HEK293T (cell line): ENCODE results near the gene MYL1.

Experiments
- CTCF ChIA-PET: fragments of 350-600 bp; formaldehyde crosslinking; extraction: SDS; loops from one replicate; lab custom pipeline; 2021; ENCODE audit warnings: antibody characterized with exemption, inconsistent platforms; lab: Yijun Ruan, JAX
- POLR2A ChIA-PET: fragments of 350-600 bp; formaldehyde crosslinking; extraction: SDS; loops from one replicate; lab custom pipeline; 2020; ENCODE audit warnings: antibody characterized with exemption, inconsistent platforms; lab: Yijun Ruan, JAX
- DNase-seq: peaks from one replicate; pipeline ENCODE4 v3.0.0; 2012; ENCODE audit warnings: mixed read lengths; ENCODE audit errors: extremely low spot score
- ARNT ChIP-seq: fragments of 450-650 bp; IDR thresholded peaks from 2 replicates; pipeline ENCODE4 v1.6.1; 2017; ENCODE audit warnings: mild to moderate bottlenecking
- BHLHE40 ChIP-seq: fragments of 450-650 bp; IDR thresholded peaks from 2 replicates; pipeline ENCODE4 v1.6.1; 2016; ENCODE audit warnings: mild to moderate bottlenecking, moderate library complexity, borderline replicate concordance
- CTBP1 ChIP-seq: fragments of 450-650 bp; IDR thresholded peaks from 2 replicates; pipeline ENCODE4 v1.6.1; 2016; ENCODE audit warnings: borderline replicate concordance
- ELF4 ChIP-seq: fragments of 450-650 bp; IDR thresholded peaks from 2 replicates; pipeline ENCODE4 v1.6.1; 2017; ENCODE audit warnings: antibody characterized with exemption
- FOXA1 ChIP-seq: fragments of 450-650 bp; IDR thresholded peaks from 2 replicates; pipeline ENCODE4 v1.6.1; 2016; ENCODE audit warnings: mild to moderate bottlenecking
- FOXK2 ChIP-seq: fragments of 450-650 bp; IDR thresholded peaks from 2 replicates; pipeline ENCODE4 v1.6.1; 2016; ENCODE audit warnings: mild to moderate bottlenecking
- FOXM1 ChIP-seq: fragments of 450-650 bp; IDR thresholded peaks from 2 replicates; pipeline ENCODE4 v1.6.1; 2017; ENCODE audit warnings: mild to moderate bottlenecking, borderline replicate concordance
- HDGF ChIP-seq: fragments of 450-650 bp; IDR thresholded peaks from 2 replicates; pipeline ENCODE4 v1.6.1; 2017; ENCODE audit warnings: antibody characterized with exemption, borderline replicate concordance
- L3MBTL2 ChIP-seq: fragments of 450-650 bp; conservative IDR thresholded peaks from 2 replicates; pipeline ENCODE4 v1.6.1; 2016; ENCODE audit warnings: mild to moderate bottlenecking
- LEF1 ChIP-seq: fragments of 450-650 bp; IDR thresholded peaks from 2 replicates; pipeline ENCODE4 v1.6.1; 2017; ENCODE audit warnings: mild to moderate bottlenecking, borderline replicate concordance
- NFRKB ChIP-seq: fragments of 450-650 bp; IDR thresholded peaks from 2 replicates; pipeline ENCODE4 v1.6.1; 2016; ENCODE audit warnings: mild to moderate bottlenecking, moderate library complexity
- SP1 ChIP-seq: fragments of 450-650 bp; IDR thresholded peaks from 2 replicates; pipeline ENCODE4 v1.6.1; 2017
- SUZ12 ChIP-seq: fragments of 450-650 bp; IDR thresholded peaks from 2 replicates; pipeline ENCODE4 v1.6.1; 2016; ENCODE audit warnings: mild to moderate bottlenecking
- TARDBP ChIP-seq: fragments of 450-650 bp; IDR thresholded peaks from 2 replicates; pipeline ENCODE4 v1.6.1; 2016
- ZNF384 ChIP-seq: fragments of 450-650 bp; IDR thresholded peaks from 2 replicates; pipeline ENCODE4 v1.6.1; 2016
- TF ChIP-seq, protein P1 (sequence below): fragments of 450-650 bp; IDR thresholded peaks from 2 replicates; pipeline ENCODE4 v1.6.1; 2016

The MYL1 gene

DNA sequence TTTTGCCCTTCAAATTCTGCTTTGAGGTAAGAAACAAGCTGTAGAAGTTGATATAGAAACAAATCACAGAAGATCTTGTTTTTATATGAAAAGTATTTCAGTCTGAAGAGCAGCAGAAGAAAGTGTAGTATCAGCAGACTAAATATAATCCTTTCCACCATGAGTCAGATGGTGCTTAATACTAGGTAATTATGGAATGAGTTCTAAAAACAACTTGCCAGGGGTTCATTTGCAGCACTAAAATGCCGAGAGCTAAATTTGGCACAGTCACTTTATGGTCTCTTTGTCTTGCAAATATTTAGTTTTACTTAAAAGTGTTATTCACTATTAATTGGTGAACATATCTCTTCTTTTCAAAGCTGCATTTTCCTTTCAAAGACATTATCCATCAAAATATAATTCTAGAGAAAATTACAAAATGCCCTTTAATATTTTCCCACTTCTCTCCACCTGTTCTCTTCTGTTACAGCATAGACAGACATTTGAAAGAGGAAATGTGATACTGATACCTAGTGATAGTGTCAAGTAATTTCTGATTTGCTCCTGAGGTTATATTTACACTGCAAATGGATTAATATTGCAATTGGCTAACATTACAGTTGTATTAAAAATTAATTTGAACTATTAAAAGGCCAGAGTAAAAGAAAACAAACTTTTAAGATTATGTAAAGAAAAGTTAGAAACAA, 5.3 kb downstream of the MYL1 start:
- ChIA-PET CTCF (no interaction called here), POLR2A (no interaction called here)
- no peak for DNase-seq
- no peak for TF ChIP-seq NFRKB
- no peak for TF ChIP-seq HDGF
- no peak for TF ChIP-seq CTBP1
- no peak for TF ChIP-seq ARNT
- TF ChIP-seq FOXK2, result no peak
- TF ChIP-seq L3MBTL2, result no peak

DNA sequence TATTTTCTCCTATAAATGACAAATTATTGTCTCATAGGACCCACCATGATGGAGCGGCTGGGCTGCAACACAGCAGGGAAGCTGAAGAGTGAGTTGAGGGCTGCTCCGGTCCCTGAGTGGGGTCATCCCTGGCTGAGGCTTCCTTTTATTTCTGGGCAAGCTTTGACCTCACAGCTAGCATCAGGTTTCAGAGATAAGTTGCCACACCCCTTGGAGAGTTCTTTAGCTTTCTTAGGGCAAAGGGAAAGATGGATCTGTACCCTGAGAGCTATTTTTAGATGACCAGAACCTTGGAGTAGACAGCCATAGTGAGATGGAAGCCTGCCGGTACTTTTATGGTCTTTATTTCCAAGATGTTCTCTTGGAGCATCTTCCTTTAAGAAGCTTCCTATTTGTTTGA, 11.5 kb downstream of the MYL1 start:
- POLR2A ChIA-PET, result no interaction called here
- no peak for DNase-seq
- CTCF ChIA-PET, result no interaction called here
- TF ChIP-seq FOXM1 (no peak), LEF1 (no peak), CTBP1 (no peak)

DNA sequence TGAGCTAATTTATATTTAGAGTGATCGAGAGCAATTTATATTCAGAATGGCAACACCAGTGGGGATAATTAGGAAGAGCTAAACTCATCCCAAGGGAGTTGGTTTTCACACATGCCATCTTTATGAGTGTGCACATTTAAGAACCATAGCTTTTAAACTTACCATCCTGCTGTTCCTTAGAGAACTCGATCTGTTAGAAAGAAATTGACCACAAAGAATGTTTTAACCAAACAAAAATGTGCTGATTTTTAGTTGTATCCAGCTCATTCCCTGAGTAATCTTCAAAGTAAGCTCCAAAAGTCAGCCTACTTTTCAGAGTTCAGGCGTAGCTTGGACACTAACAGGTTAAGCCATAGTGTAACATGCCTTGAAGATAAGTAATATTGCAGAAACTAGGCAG, 12.6 kb downstream of the MYL1 start:
- CTCF ChIA-PET, result no interaction called here
- DNase-seq, result no peak
- POLR2A ChIA-PET, result no interaction called here
- no peak for TF ChIP-seq TARDBP

DNA sequence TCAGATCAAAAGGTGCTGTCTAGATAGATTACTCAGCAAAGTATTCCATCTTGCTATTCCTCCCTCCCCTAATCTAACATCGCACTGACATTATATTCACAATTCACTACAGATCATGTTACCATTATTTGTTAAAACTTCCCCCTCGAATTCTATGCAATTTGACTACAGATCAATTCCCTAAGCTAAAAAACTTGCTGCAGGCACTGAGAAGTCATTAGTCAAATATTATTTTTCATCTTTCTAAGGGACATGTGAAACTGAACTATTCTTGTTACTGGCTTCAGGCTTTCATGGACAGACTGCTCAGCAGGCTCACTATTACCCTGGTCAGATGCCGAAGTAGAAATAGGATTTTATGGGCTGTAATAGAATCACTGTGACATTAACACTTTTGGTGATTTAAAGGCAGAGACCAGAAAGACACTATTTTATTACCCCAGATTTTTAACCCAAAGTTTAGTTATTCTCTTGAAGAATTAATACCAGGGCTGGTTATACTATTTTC, 15.1 kb downstream of the MYL1 start:
- TF ChIP-seq SUZ12 (no peak), TARDBP (no peak), FOXA1 (no peak), CTBP1 (no peak), LEF1 (no peak), SP1 (no peak)
- TF ChIP-seq, protein P1, sequence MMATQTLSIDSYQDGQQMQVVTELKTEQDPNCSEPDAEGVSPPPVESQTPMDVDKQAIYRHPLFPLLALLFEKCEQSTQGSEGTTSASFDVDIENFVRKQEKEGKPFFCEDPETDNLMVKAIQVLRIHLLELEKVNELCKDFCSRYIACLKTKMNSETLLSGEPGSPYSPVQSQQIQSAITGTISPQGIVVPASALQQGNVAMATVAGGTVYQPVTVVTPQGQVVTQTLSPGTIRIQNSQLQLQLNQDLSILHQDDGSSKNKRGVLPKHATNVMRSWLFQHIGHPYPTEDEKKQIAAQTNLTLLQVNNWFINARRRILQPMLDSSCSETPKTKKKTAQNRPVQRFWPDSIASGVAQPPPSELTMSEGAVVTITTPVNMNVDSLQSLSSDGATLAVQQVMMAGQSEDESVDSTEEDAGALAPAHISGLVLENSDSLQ, result peak; percentile 22; the same call in 1 of the 2 replicates
- ChIA-PET CTCF (no interaction called here), POLR2A (no interaction called here)
- no peak for DNase-seq

DNA sequence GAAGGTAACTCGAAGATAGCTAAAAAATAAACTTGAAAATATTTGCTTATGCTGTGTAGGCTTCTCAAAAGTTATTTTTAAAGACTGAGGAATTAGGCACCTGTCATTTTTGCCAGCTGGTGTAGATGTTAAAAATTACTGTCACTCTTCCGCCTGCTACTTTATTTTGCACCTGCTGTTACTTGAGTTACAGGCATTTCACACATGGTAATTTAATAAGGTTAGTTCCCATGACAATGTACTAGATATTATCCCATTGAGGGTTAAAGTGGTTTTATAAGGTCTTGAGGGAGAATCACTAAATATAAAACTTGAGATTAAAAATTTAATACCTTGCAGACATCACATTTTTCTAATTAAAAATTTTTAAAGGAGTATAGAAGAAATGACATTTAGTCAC, 26.6 kb downstream of the MYL1 start:
- TF ChIP-seq SP1 (no peak), LEF1 (no peak), ARNT (no peak), L3MBTL2 (no peak), ZNF384 (no peak), CTBP1 (no peak)
- DNase-seq, result no peak
- POLR2A ChIA-PET, result no interaction called here
- CTCF ChIA-PET, result no interaction called here

DNA sequence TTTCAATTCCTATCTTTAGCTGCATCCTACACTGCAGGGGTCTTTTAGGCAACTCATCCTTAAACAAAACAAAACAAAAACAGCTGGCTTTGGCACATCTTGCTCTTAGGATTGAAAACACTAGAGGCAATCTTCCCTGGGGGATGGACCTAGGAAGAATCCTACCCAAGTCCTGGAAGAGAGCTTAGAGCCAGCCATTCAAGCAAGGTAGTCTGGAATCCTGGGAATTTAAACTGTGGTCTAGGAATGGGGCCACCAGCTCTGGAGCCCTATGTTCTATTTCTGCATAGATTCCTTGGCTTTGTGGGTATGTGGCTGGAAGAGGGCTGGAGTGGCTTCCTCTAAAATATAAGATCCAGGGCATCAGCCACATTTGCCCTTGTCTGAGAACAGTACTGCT, 27.7 kb downstream of the MYL1 start:
- TF ChIP-seq FOXA1 (no peak), BHLHE40 (no peak), SP1 (no peak), ARNT (no peak), SUZ12 (no peak), L3MBTL2 (no peak), FOXM1 (no peak), ELF4 (no peak), TARDBP (no peak)
- DNase-seq, result no peak
- POLR2A ChIA-PET, result no interaction called here
- CTCF ChIA-PET, result no interaction called here

DNA sequence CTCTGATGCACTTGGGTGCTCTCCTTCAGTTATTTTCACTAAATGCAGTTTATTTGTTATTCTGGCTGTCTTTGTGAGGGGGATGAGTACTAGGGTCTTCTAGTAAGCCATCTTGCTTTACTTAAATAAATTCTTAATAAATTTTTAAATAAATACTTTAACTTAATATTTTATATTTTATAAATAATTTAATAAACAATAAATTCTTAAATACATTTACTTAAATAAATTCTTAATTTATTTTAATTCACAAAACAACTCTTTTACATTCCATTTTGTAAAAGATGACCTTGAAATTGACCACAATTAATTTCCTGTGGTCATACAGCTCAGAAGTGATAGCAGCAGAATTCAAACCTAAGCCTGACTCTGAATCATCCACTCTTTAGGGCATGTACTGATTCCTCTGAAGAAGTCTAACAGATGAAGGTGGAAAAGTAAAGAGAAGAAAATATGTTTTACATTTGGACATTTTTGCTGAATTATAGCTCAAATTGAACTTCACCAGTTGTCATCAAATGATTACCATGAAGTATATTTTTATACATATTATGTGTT, 28.8 kb downstream of the MYL1 start:
- TF ChIP-seq L3MBTL2, result no peak
- no peak for TF ChIP-seq TARDBP
- TF ChIP-seq FOXA1, result no peak
- no peak for TF ChIP-seq ZNF384
- TF ChIP-seq ELF4, result no peak
- no peak for TF ChIP-seq FOXK2
- no peak for TF ChIP-seq FOXM1
- TF ChIP-seq, protein P1, result no peak
- no peak for TF ChIP-seq SUZ12
- POLR2A ChIA-PET, result no interaction called here
- CTCF ChIA-PET, result no interaction called here
- no peak for DNase-seq

DNA sequence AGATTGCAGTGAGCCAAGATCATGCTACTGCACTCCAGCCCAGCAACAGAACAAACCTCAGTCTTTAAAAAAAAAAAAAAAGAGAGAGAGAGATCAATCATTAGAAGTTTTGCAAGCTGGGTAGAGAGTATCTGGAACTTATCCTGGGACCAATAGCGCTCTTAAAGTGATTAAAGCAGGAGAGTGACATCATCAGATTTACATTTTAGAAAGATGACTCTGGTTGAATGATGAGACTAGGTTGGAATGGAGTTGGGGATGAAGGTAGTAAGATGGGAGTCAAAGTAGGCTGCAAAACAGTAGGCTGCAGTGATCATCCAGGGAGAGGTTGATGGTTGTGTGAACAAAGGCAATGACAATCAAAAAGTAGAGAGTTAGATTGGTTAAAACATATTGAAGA, 37.8 kb downstream of the MYL1 start:
- ChIA-PET CTCF (no interaction called here), POLR2A (no interaction called here)
- no peak for DNase-seq
- TF ChIP-seq FOXM1 (no peak), BHLHE40 (no peak), HDGF (no peak), SP1 (no peak), CTBP1 (no peak), L3MBTL2 (no peak), ZNF384 (no peak), TARDBP (no peak), FOXK2 (no peak), ELF4 (no peak), FOXA1 (no peak), ARNT (no peak), SUZ12 (no peak), LEF1 (no peak)
